Testis (tissue), 5 donors: ENCODE results near the gene FGF23. TPM values are rescaled to one million over a fixed set of nuclear protein-coding genes. Genes with fewer than 3 reads are reported as not detected.

ENCODE experiments used
- DNase-seq: peaks from one replicate; pipeline ENCODE4 v3.0.0-alpha.2; 2019
- H3K27ac ChIP-seq, 2 donors: fragments of 200-600 bp; sonication (generic); one replicate each; pipeline ENCODE4 v1.5.1; 2019
- H3K27me3 ChIP-seq: fragments of 200-600 bp; sonication (generic); one replicate; pipeline ENCODE4 v1.5.1; 2019
- H3K36me3 ChIP-seq: fragments of 200-600 bp; sonication (generic); one replicate; pipeline ENCODE4 v1.5.1; 2017; ENCODE audit warnings: low read depth; ENCODE audit errors: missing control alignments
- H3K4me1 ChIP-seq: fragments of 200-600 bp; sonication (generic); one replicate; pipeline ENCODE4 v1.5.1; 2019
- H3K4me3 ChIP-seq, 2 donors: fragments of 200-600 bp; sonication (generic); one replicate each; pipeline ENCODE4 v1.5.1; 2017 to 2019
- H3K9me3 ChIP-seq: fragments of 200-600 bp; sonication (generic); one replicate; pipeline ENCODE4 v1.5.1; 2017
- CTCF ChIP-seq, 3 experiments: fragments of 450-650 bp in 2 of 3; fragments of 200-600 bp in 1 of 3; sonication (generic) in 1 of 3; IDR thresholded peaks; one replicate each; pipeline ENCODE4 v1.5.1; 2016 to 2019; ENCODE audit warnings: antibody characterized with exemption in 3 of 3, mild to moderate bottlenecking in 2 of 3, moderate library complexity in 1 of 3
- POLR2A ChIP-seq: fragments of 450-650 bp; IDR thresholded peaks from one replicate; pipeline ENCODE4 v1.6.1; 2017; ENCODE audit warnings: antibody characterized with exemption, mild to moderate bottlenecking, moderate library complexity
- WGBS, 2 donors: methylation state at CpG; one replicate each; pipeline ENCODE4 v1.1.5; 2018; 5-methylcytosine and 5-hydroxymethylcytosine counted together
- intact Hi-C: fragments of 100-400 bp; cut with DNase I; formaldehyde crosslinking; loops from one replicate; pipeline ENCODE4 v1.15.1; 2023; ENCODE audit warnings: low total_unique reads
- long read RNA-seq, 2 donors: transcript quantifications; one replicate each; lab custom pipeline, GENCODE V29; 2026
- polyA plus RNA-seq: library from polyadenylated mRNA; stranded (reverse); fragments of 350-450 nt; fragmentation: Illumina TruSeq; extraction: RNeasy Lipid Tissue Mini Kit (QIAGEN cat#74804); gene quantifications from one replicate; pipeline ENCODE4 v1.2.3, GENCODE V29; 2014; ENCODE audit warnings: low read depth, low replicate concordance; ENCODE audit not compliant: insufficient read depth
- total RNA-seq, 2 donors: library from RNA; depleted of rRNA; stranded (reverse); fragments of >200 nt; gene quantifications; one replicate each; pipeline ENCODE4 v1.2.3, GENCODE V29; 2016

The FGF23 gene
- total RNA-seq, result not detected
- 0.12 TPM for polyA plus RNA-seq
- long read RNA-seq, donor 1, result 0 reads
- long read RNA-seq, donor 2, result 0 reads

- H3K36me3 ChIP-seq, result no peaks in the 10 kb centered on the region
- no peak within 1 kb of the TSS for H3K4me3 ChIP-seq
- intact Hi-C loops, result no loop called here
- H3K27me3 ChIP-seq, result no peaks in the 10 kb centered on the region
- H3K27ac ChIP-seq, result no peak within 1 kb of the TSS
- H3K4me1 ChIP-seq, result no peaks in the 10 kb centered on the region
- TF ChIP-seq CTCF (IDR thresholded peaks at IDR 0.05) (no peak), POLR2A (no peak)
- 19 to 41% methylated on average over 7 of the region's 7 CpGs for WGBS, 2 donors
- no peaks in the 10 kb centered on the region for H3K9me3 ChIP-seq
- DNase-seq, result no peak
Measured at GRCh38 chr12:4379405-4379804, at the start of gene FGF23. Gene FGF23, minus strand, starts transcription at chr12:4379712. Its CDS starts 130 bp downstream, at chr12:4379582.

- no peak for DNase-seq
- TF ChIP-seq CTCF (IDR thresholded peaks at IDR 0.05) (no peak), POLR2A (no peak)
- Histone ChIP-seq H3K4me3 (no peak overlapping the region), H3K4me1 (peaks cover 5% of the 10 kb centered on the region), H3K36me3 (no peaks in the 10 kb centered on the region), H3K27me3 (no peaks in the 10 kb centered on the region), H3K9me3 (no peaks in the 10 kb centered on the region), H3K27ac (peak overlapping the region in 1 of 2 donors; percentile 15)
- intact Hi-C loops, result no loop called here
- WGBS, 2 donors, result 42 to 56% methylated on average over 6 of the region's 6 CpGs
Measured at GRCh38 chr12:4424422-4424821, 44.9 kb upstream of the FGF23 start.

- no peak overlapping the region for H3K4me3 ChIP-seq
- intact Hi-C loops, result no loop called here
- peak overlapping the region in 1 of 2 donors; percentile 15 for H3K27ac ChIP-seq
- H3K9me3 ChIP-seq, result no peaks in the 10 kb centered on the region
- peaks cover 5% of the 10 kb centered on the region for H3K4me1 ChIP-seq
- no peaks in the 10 kb centered on the region for H3K36me3 ChIP-seq
- TF ChIP-seq CTCF (IDR thresholded peaks at IDR 0.05) (no peak), POLR2A (no peak)
- DNase-seq, result no peak
- WGBS, 2 donors, result 79 to 92% methylated on average over 9 to 11 of the region's 11 CpGs
- no peaks in the 10 kb centered on the region for H3K27me3 ChIP-seq
Measured at GRCh38 chr12:4423528-4424195, 44.1 kb upstream of the FGF23 start.

- WGBS, 2 donors, result 92 to 94% methylated on average over 9 of the region's 9 CpGs
Measured at GRCh38 chr12:4422985-4423384, 43.5 kb upstream of the FGF23 start.

More at GRCh38 chr12:4422985-4423384, 43.5 kb upstream of the FGF23 start:
- no peaks in the 10 kb centered on the region for H3K9me3 ChIP-seq
- no peak for TF ChIP-seq CTCF (IDR thresholded peaks at IDR 0.05)
- TF ChIP-seq POLR2A, result no peak
- H3K27me3 ChIP-seq, result no peaks in the 10 kb centered on the region
- no peak overlapping the region for H3K4me3 ChIP-seq
- intact Hi-C loops, result no loop called here
- no peak for DNase-seq
- H3K4me1 ChIP-seq, result peaks cover 5% of the 10 kb centered on the region
- no peak overlapping the region for H3K27ac ChIP-seq
- no peaks in the 10 kb centered on the region for H3K36me3 ChIP-seq
